ENCODE measurements around the gene DHRS1. TPM values are rescaled to one million over a fixed set of nuclear protein-coding genes. Genes with fewer than 3 reads are reported as not detected.

The DHRS1 gene
- total and polyA plus RNA-seq, 2 experiments from 2014 or later, result 15.0 to 15.4 TPM

GRCh38 chr14:24247422-24247821, 52.2 kb downstream of the DHRS1 start:
- TF ChIP-seq REST (IDR thresholded peaks at IDR 0.05; ENCODE audit: unreplicated experiment) (no peak), CTCF (conservative IDR thresholded peaks at IDR 0.05; ENCODE audit: low read depth in 2 of 2) (no peak), EZH2phosphoT487 (IDR thresholded peaks at IDR 0.05; ENCODE audit: unreplicated experiment) (no peak), ZNF331 (CRISPR knock-in tag; IDR thresholded peaks at IDR 0.05; ENCODE audit: low read depth) (no peak), EZH2 (IDR thresholded peaks at IDR 0.05; ENCODE audit: low read depth, unreplicated experiment) (no peak), ZNF114 (CRISPR knock-in tag; IDR thresholded peaks at IDR 0.05) (no peak), ZNF462 (CRISPR knock-in tag; IDR thresholded peaks at IDR 0.05) (no peak)
- DNase-seq (ENCODE audit: low spot score) (no peak), ATAC-seq (no peak)
- H3K4me2 ChIP-seq, result no peak overlapping the region
- peaks cover 6% of the 10 kb centered on the region for H3K4me1 Mint-ChIP-seq
- H3K27ac ChIP-seq (ENCODE audit: low read depth), result no peak overlapping the region
- H3K27me3 Mint-ChIP-seq (ENCODE audit: insufficient read depth, low read depth, poor library complexity), result peaks cover 19% of the 10 kb centered on the region
- H3F3A ChIP-seq (replicated peaks; ENCODE audit: low read depth), result peaks cover 5% of the 10 kb centered on the region; the same call in 1 of the 2 replicates
- H3K27me3 ChIP-seq (ENCODE audit: insufficient read depth), result peaks cover 3% of the 10 kb centered on the region; the same call in 1 of the 2 replicates
- H3K27ac Mint-ChIP-seq, result no peak overlapping the region
- peaks cover 7% of the 10 kb centered on the region for H3K4me1 ChIP-seq (ENCODE audit: insufficient read depth)
- H2AFZ ChIP-seq, result no peak overlapping the region
- no peaks in the 10 kb centered on the region for H3K79me2 ChIP-seq (replicated peaks; ENCODE audit: insufficient read depth)
- H3K9me3 Mint-ChIP-seq, result no peaks in the 10 kb centered on the region
- H3K36me3 ChIP-seq (ENCODE audit: insufficient read depth), result no peaks in the 10 kb centered on the region
- no peak overlapping the region for H3K4me3 ChIP-seq
- no peaks in the 10 kb centered on the region for H3K9me2 ChIP-seq (ENCODE audit: insufficient read depth)
- no peaks in the 10 kb centered on the region for H4K20me1 ChIP-seq (replicated peaks; ENCODE audit: insufficient read depth)
- H3K4me3 Mint-ChIP-seq, result no peak overlapping the region
- H3K36me3 Mint-ChIP-seq (ENCODE audit: low read depth), result peaks cover 3% of the 10 kb centered on the region; the same call in 1 of the 3 replicates

Data from GM23338 (cell line).